Measurements from ENCODE around the gene CYSLTR2. TPM values are rescaled to one million over a fixed set of nuclear protein-coding genes. Genes with fewer than 3 reads are reported as not detected.

Gene CYSLTR2
- total RNA-seq, 2 donors from 2014 or later = 0.14 to 4.0 TPM

GRCh38 chr13:48680756-48681392, 27.1 kb downstream of the CYSLTR2 start:
- H3K27ac ChIP-seq = no peak overlapping the region
- no peaks in the 10 kb centered on the region for H3K9me3 ChIP-seq
- no peaks in the 10 kb centered on the region for H3K4me1 ChIP-seq (ENCODE audit: control insufficient read depth in 1 of 2, low read depth in 2 of 2)
- TF ChIP-seq CTCF (IDR thresholded peaks at IDR 0.05) = no peak
- no peak for ATAC-seq (ENCODE audit: insufficient number of reproducible peaks, low FRiP score, low read depth)
- no peaks in the 10 kb centered on the region for H3K27me3 ChIP-seq (replicated peaks; ENCODE audit: insufficient read depth)
- H3K36me3 ChIP-seq = no peaks in the 10 kb centered on the region
- no peak overlapping the region for H3K4me3 ChIP-seq
- DNase-seq (ENCODE audit: low spot score) = no peak

DNA sequence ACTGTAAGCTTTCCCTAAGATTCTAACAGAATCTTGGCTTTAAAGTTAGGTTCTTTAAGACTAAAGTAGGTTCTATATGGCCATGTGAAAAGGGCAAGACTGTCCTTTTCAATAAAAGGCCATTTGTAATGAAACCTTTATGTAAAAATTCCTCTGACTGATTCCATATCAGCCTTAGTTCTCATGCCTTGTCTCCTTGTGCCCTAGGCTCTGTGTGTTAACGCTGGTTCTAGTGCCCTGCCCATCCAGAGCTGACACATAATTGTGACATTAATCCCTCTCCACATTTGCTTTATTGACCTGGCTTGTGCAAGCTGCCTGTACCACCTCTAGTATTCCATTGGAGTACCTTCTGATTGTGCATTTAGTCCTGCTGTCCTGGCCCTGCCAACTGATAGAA, 28.2 kb downstream of the CYSLTR2 start:
- Histone ChIP-seq H3K36me3 (no peaks in the 10 kb centered on the region), H3K4me1 (ENCODE audit: control insufficient read depth in 1 of 2, low read depth in 2 of 2) (no peaks in the 10 kb centered on the region), H3K27ac (no peak overlapping the region), H3K4me3 (no peak overlapping the region), H3K9me3 (no peaks in the 10 kb centered on the region), H3K27me3 (replicated peaks; ENCODE audit: insufficient read depth) (no peaks in the 10 kb centered on the region)
- DNase-seq (ENCODE audit: low spot score) (no peak), ATAC-seq (ENCODE audit: insufficient number of reproducible peaks, low FRiP score, low read depth) (no peak)
- no peak for TF ChIP-seq CTCF (IDR thresholded peaks at IDR 0.05)

- H3K4me1 ChIP-seq (ENCODE audit: control insufficient read depth in 1 of 2, low read depth in 2 of 2) = no peaks in the 10 kb centered on the region
- H3K4me3 ChIP-seq = no peak overlapping the region
- no peaks in the 10 kb centered on the region for H3K27me3 ChIP-seq (replicated peaks; ENCODE audit: insufficient read depth)
- no peak for TF ChIP-seq CTCF (IDR thresholded peaks at IDR 0.05)
- no peak overlapping the region for H3K27ac ChIP-seq
- ATAC-seq (ENCODE audit: insufficient number of reproducible peaks, low FRiP score, low read depth) (no peak), DNase-seq (ENCODE audit: low spot score) (no peak)
- no peaks in the 10 kb centered on the region for H3K36me3 ChIP-seq
- H3K9me3 ChIP-seq = no peaks in the 10 kb centered on the region
These were observed 28.7 kb downstream of the CYSLTR2 start for GRCh38 chr13:48682436-48682835.

GRCh38 chr13:48686636-48687210, 33.0 kb downstream of the CYSLTR2 start:
- H3K27me3 ChIP-seq (replicated peaks; ENCODE audit: insufficient read depth) = no peaks in the 10 kb centered on the region
- H3K36me3 ChIP-seq = no peaks in the 10 kb centered on the region
- no peak overlapping the region for H3K4me3 ChIP-seq
- no peak for DNase-seq (ENCODE audit: low spot score)
- no peaks in the 10 kb centered on the region for H3K9me3 ChIP-seq
- no peak for TF ChIP-seq CTCF (IDR thresholded peaks at IDR 0.05)
- ATAC-seq (ENCODE audit: insufficient number of reproducible peaks, low FRiP score, low read depth) = no peak
- H3K27ac ChIP-seq = no peak overlapping the region
- H3K4me1 ChIP-seq (ENCODE audit: control insufficient read depth in 1 of 2, low read depth in 2 of 2) = no peaks in the 10 kb centered on the region

GRCh38 chr13:48687249-48687648, 33.5 kb downstream of the CYSLTR2 start:
- no peak for ATAC-seq (ENCODE audit: insufficient number of reproducible peaks, low FRiP score, low read depth)
- Histone ChIP-seq H3K36me3 (no peaks in the 10 kb centered on the region), H3K4me1 (ENCODE audit: control insufficient read depth in 1 of 2, low read depth in 2 of 2) (no peaks in the 10 kb centered on the region), H3K9me3 (no peaks in the 10 kb centered on the region), H3K27me3 (replicated peaks; ENCODE audit: insufficient read depth) (no peaks in the 10 kb centered on the region), H3K4me3 (no peak overlapping the region), H3K27ac (no peak overlapping the region)
- DNase-seq (ENCODE audit: low spot score) = no peak
- no peak for TF ChIP-seq CTCF (IDR thresholded peaks at IDR 0.05)
